HG02623 (cell line): ENCODE measurements around the gene TRAK1.
A peak's percentile ranks its signal among the peaks of the same experiment; 100 is the strongest.

ENCODE experiments used
- ATAC-seq: cut with Tn5 transposase; IDR thresholded peaks from one replicate; pipeline ENCODE4 v1.9.1; 2021; ENCODE audit warnings: moderate library complexity; ENCODE audit not compliant: unreplicated experiment

TRAK1 gene

GRCh38 chr3:42228796-42229195 is 137.6 kb downstream of the TRAK1 start:
- no peak for ATAC-seq

- no peak for ATAC-seq
Observed at GRCh38 chr3:42229266-42229941, 138.2 kb downstream of the TRAK1 start.

GRCh38 chr3:42229942-42230688 is 139.0 kb downstream of the TRAK1 start:
- ATAC-seq = no peak

GRCh38 chr3:42230860-42231259 is 139.7 kb downstream of the TRAK1 start:
- ATAC-seq = no peak

- no peak for ATAC-seq
Observed at GRCh38 chr3:42235532-42235931, 144.4 kb downstream of the TRAK1 start.

- no peak for ATAC-seq
Observed at GRCh38 chr3:42236611-42237010, 145.5 kb downstream of the TRAK1 start.

GRCh38 chr3:42246091-42246490 is 154.9 kb downstream of the TRAK1 start:
- ATAC-seq = no peak

GRCh38 chr3:42247576-42248027 is 156.4 kb downstream of the TRAK1 start:
- ATAC-seq = peak; percentile 77

GRCh38 chr3:42250761-42251160 is 159.6 kb downstream of the TRAK1 start:
- no peak for ATAC-seq

GRCh38 chr3:42254566-42254965 is 163.4 kb downstream of the TRAK1 start:
- no peak for ATAC-seq

GRCh38 chr3:42256135-42256819 is 165.1 kb downstream of the TRAK1 start:
- no peak for ATAC-seq

GRCh38 chr3:42257007-42257406 is 165.8 kb downstream of the TRAK1 start:
- no peak for ATAC-seq

- no peak for ATAC-seq
Observed at GRCh38 chr3:42262525-42262924, 171.4 kb downstream of the TRAK1 start.

- no peak for ATAC-seq
Observed at GRCh38 chr3:42263354-42264346, 172.5 kb downstream of the TRAK1 start.

GRCh38 chr3:42264399-42265058 is 173.4 kb downstream of the TRAK1 start:
- no peak for ATAC-seq

GRCh38 chr3:42265059-42265991 is 174.2 kb downstream of the TRAK1 start:
- no peak for ATAC-seq

- no peak for ATAC-seq
Observed at GRCh38 chr3:42266085-42266484, 174.9 kb downstream of the TRAK1 start, which contains the start of gene CCK. Gene CCK, minus strand, starts transcription at chr3:42266185. Its CDS starts 2,555 bp downstream, at chr3:42263630.

- no peak for ATAC-seq
Observed at GRCh38 chr3:42267878-42268277, 176.7 kb downstream of the TRAK1 start.

- no peak for ATAC-seq
Observed at GRCh38 chr3:42269647-42270046, 178.5 kb downstream of the TRAK1 start.
